GM18909 (cell line): ENCODE results near the gene SENP5.
"Not testable (repeated sequence)": the region's sequence is repeated elsewhere in the genome, so short reads cannot be mapped to it uniquely, and the experiment has no call there.

Experiments used
- ATAC-seq: cut with Tn5 transposase; IDR thresholded peaks from one replicate; pipeline ENCODE4 v1.9.1; 2021; ENCODE audit warnings: mild to moderate bottlenecking; ENCODE audit not compliant: unreplicated experiment, poor library complexity

The SENP5 gene

GRCh38 chr3:196867507-196868296 is at the start of gene SENP5:
Gene SENP5, plus strand, starts transcription at chr3:196867920. Its CDS starts 17,262 bp downstream, at chr3:196885182.
- peak; percentile 92 for ATAC-seq

- no peak for ATAC-seq
Measured at GRCh38 chr3:196821806-196822355, 45.8 kb upstream of the SENP5 start.

GRCh38 chr3:196829651-196830050 is 38.1 kb upstream of the SENP5 start:
- ATAC-seq: not testable (repeated sequence)

GRCh38 chr3:196835086-196835485 is 32.6 kb upstream of the SENP5 start:
- ATAC-seq: no peak

- not testable (repeated sequence) for ATAC-seq
Measured at GRCh38 chr3:196836626-196837025, 31.1 kb upstream of the SENP5 start.

- no peak for ATAC-seq
Measured at GRCh38 chr3:196837819-196838420, 29.8 kb upstream of the SENP5 start.

- not testable (repeated sequence) for ATAC-seq
Measured at GRCh38 chr3:196839351-196839750, 28.4 kb upstream of the SENP5 start.

GRCh38 chr3:196842567-196843434 is 24.9 kb upstream of the SENP5 start:
- no peak for ATAC-seq

GRCh38 chr3:196843435-196844110 is 24.1 kb upstream of the SENP5 start:
- ATAC-seq: no peak

GRCh38 chr3:196844235-196845219 is 23.2 kb upstream of the SENP5 start:
- not testable (repeated sequence) for ATAC-seq

- not testable (repeated sequence) for ATAC-seq
Measured at GRCh38 chr3:196848375-196848774, 19.3 kb upstream of the SENP5 start.

GRCh38 chr3:196849180-196849741 is 18.5 kb upstream of the SENP5 start:
- no peak for ATAC-seq

GRCh38 chr3:196863000-196863399 is 4.7 kb upstream of the SENP5 start:
- not testable (repeated sequence) for ATAC-seq

GRCh38 chr3:196867155-196867506 is 589 bp upstream of the SENP5 start:
- no peak for ATAC-seq

- ATAC-seq: peak; percentile 39
Measured at GRCh38 chr3:196868297-196868661, 559 bp downstream of the SENP5 start.

- ATAC-seq: no peak
Measured at GRCh38 chr3:196872316-196872715, 4.6 kb downstream of the SENP5 start.

- ATAC-seq: not testable (repeated sequence)
Measured at GRCh38 chr3:196874511-196875094, 6.9 kb downstream of the SENP5 start.

GRCh38 chr3:196875258-196875657 is 7.5 kb downstream of the SENP5 start:
- no peak for ATAC-seq
